Activated CD8-positive, alpha-beta memory T cell treated with anti-CD3 and anti-CD28 coated beads, Interleukin-2, amount 50 U/mL, for 24 hours (primary cell): ENCODE data around the gene TOP2A.

ENCODE experiments used
- DNase-seq: peaks from one replicate; pipeline ENCODE4 v3.0.0-alpha.2; 2020; ENCODE audit errors: extremely low read depth

Gene TOP2A, protein sequence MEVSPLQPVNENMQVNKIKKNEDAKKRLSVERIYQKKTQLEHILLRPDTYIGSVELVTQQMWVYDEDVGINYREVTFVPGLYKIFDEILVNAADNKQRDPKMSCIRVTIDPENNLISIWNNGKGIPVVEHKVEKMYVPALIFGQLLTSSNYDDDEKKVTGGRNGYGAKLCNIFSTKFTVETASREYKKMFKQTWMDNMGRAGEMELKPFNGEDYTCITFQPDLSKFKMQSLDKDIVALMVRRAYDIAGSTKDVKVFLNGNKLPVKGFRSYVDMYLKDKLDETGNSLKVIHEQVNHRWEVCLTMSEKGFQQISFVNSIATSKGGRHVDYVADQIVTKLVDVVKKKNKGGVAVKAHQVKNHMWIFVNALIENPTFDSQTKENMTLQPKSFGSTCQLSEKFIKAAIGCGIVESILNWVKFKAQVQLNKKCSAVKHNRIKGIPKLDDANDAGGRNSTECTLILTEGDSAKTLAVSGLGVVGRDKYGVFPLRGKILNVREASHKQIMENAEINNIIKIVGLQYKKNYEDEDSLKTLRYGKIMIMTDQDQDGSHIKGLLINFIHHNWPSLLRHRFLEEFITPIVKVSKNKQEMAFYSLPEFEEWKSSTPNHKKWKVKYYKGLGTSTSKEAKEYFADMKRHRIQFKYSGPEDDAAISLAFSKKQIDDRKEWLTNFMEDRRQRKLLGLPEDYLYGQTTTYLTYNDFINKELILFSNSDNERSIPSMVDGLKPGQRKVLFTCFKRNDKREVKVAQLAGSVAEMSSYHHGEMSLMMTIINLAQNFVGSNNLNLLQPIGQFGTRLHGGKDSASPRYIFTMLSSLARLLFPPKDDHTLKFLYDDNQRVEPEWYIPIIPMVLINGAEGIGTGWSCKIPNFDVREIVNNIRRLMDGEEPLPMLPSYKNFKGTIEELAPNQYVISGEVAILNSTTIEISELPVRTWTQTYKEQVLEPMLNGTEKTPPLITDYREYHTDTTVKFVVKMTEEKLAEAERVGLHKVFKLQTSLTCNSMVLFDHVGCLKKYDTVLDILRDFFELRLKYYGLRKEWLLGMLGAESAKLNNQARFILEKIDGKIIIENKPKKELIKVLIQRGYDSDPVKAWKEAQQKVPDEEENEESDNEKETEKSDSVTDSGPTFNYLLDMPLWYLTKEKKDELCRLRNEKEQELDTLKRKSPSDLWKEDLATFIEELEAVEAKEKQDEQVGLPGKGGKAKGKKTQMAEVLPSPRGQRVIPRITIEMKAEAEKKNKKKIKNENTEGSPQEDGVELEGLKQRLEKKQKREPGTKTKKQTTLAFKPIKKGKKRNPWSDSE (N-terminal part only)

DNA sequence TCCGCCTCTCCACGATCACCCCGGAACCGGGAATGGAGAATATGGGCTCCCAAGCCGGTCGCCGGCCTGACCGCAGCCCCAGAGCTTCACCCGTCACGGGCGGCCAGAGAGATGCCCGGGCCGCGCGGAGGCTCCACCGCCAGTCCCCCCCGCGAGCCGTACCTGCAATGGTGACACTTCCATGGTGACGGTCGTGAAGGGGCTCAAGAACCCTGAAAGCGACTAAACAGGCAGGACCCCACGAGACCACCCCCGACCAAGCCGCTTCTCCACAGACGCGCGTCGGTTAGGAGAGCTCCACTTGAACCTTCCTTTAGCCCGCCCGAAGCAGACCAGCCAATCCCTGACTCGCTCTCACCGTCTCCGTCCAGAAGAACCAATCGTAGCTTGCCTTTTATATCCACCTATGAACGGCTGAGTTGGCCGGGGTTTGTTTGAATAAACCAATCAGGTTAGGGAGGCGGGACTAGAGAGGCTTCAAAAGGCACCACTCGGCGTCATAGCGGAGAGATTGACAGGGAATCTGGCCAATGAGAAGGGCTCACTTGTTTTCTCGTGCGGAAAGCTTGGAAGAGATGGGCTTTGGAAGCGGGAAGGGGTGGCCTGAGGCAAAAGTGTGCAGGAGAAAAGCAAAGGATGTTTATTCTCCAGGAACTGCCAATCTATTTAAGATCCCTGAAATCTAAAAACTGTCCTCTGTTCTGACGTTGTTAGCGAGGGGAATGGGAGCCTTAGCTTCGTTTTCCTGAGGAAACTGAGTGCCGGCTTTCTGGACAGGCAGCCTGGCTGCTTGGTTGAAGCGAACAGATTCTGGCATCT, at the start of gene TOP2A:
Gene TOP2A, minus strand, starts transcription at position 288 of the 819 bp plus-strand sequence. Its CDS starts 105 bp downstream, at position 183.
- DNase-seq = peak; percentile 93

DNA sequence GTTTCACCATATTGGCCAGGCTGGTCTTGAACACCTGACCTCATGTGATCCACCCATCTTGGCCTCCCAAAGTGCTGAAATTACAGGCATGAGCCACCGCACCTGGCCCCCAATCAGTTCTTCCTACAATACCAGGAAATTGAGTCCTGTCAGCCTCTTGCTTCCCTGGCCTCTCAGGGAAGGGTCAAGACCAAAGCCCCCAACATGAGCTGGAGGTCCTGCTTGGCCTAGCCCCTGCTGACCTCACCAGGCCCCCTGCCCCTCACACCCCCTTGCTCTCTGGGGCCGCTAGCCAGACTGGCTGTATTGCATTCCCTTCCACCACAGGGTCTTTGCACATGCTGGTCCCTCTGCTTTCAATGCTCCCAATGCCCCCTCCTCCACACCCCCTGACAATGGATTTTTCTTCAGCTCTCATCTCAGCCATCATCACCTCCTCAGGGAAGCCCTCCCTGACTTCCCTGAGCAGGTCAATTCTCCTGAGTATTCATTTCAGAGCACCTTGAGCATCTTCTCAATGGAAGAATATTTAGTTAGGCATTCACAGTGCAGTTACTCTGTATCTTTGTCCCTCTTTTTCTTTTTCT, 49.7 kb upstream of the TOP2A start:
- DNase-seq = no peak

DNA sequence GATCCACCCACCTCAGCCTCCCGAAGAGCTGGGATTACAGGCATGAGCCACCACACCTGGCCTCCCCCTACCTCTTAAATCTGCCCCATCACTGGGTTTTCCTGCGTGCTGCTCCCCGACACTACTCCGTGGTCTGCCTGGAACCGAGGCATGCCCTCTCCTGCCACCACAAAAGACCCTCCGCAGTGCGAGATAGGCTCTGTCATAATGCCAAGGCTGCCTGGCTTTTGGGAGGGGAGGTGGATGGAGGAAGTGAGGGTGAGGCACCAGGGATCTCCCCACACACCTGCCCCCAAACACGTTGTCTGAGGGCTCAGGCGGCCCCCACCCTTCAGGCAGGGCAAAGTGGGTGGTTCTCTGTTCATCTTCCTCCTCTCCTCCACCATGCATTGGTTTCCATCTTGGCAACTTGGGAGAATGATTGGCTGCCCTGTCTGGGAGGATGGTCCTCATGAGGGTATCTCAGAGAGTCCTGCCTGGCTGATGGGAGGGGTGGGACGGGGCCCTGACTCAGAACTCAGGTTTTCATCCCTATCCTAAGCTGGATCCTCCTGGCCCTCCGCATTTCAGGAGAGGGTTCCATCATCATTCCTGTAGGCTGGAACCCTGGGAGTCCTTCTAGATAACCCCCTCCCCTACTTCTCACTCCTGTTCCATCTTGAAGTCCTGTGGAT, 48.7 kb upstream of the TOP2A start:
- no peak for DNase-seq

DNA sequence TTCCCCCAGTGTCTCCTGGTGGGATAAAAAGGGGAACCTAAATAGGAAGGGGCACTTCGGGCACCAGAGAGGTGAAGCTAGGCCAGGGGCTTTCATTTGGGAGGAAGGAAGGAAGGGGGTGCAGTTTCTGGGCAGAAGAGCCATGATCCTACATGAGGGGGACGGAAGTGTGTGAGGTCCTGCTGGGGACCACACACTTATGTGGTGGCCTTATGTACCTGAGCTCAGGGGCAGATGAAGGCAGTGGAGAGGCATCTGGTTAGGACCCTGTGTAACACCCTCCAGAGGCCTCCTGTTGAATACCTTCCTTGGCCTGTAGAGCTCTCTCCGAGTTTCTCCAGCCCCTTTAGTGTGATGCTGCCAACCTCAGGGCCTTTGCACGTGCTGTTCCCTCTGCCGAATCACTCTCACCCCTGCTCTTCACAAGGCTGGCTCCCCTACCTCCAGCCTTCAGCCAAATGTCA, 46.7 kb upstream of the TOP2A start:
- no peak for DNase-seq

GRCh38 chr17:40463122-40463550, 45.4 kb upstream of the TOP2A start:
- no peak for DNase-seq

- no peak for DNase-seq
These were observed 44.8 kb upstream of the TOP2A start for GRCh38 chr17:40462343-40463121.

DNA sequence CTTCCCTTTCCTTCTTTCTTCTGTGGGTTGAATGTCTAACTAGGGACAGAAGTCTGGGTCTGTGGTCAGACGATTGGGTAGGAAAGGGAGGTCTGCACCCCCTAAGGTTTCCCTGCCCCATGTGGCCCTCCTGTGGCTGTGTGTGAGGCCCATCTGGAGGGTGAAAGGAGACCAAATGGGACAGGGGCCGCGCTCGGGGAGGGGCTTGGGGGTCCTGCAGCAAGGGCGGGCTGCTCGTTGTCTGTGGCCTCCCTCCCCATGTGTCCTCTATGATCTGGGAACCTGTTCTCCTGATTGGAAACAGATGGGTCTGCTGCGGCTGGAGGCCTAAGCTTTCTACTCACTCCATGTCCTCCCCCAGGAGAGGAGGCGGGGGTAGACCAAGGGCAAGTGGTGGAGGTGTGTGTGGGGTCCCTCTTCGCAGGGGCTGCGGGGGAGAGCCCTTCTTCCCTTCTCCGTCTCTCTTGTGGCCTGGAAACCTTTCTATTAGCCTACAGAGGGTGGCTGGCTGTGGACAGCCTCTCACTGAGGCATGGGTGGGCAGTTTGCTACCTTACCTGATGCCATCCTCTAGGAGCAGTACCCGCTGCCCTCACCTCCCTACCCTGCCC, 44.1 kb upstream of the TOP2A start:
- DNase-seq = no peak

DNA sequence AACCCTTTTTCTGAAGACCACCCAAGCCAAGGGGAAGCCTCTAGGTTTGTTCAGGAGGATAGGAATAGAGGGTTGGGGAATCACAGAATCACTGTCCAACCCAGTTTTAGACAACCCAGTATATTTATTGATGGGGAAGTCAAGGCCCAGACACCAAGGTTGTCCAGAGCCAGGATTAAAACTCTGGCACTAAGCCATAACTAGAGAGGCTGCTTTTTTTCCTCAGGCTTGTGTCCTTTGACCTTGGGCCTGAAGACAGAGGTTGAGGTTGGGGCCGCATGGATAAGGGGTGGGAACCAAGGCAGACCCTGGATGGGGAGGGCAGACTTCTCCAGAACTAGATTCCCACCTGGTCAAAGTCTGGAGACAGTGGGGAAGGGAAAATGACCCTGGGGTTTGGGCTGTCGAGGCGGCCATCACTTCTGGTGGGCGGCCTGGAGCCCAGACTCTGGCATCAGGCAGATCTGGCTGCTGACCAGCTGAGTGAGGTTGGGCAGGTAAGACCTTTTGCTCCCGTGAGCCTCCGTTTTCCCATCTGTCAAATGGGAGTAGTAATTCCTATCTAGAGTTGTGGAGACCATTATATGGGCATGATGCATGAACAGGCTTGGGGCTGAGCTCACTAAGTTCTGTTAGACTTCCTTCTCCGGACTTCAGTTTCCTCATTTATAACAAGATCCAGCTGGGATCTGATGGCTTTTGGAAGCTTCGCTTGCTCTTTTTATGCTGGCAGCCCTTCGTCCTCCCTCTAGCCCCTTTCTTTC, 43.5 kb upstream of the TOP2A start:
- no peak for DNase-seq

- DNase-seq = no peak
These were observed 42.9 kb upstream of the TOP2A start for GRCh38 chr17:40460604-40460967.

DNA sequence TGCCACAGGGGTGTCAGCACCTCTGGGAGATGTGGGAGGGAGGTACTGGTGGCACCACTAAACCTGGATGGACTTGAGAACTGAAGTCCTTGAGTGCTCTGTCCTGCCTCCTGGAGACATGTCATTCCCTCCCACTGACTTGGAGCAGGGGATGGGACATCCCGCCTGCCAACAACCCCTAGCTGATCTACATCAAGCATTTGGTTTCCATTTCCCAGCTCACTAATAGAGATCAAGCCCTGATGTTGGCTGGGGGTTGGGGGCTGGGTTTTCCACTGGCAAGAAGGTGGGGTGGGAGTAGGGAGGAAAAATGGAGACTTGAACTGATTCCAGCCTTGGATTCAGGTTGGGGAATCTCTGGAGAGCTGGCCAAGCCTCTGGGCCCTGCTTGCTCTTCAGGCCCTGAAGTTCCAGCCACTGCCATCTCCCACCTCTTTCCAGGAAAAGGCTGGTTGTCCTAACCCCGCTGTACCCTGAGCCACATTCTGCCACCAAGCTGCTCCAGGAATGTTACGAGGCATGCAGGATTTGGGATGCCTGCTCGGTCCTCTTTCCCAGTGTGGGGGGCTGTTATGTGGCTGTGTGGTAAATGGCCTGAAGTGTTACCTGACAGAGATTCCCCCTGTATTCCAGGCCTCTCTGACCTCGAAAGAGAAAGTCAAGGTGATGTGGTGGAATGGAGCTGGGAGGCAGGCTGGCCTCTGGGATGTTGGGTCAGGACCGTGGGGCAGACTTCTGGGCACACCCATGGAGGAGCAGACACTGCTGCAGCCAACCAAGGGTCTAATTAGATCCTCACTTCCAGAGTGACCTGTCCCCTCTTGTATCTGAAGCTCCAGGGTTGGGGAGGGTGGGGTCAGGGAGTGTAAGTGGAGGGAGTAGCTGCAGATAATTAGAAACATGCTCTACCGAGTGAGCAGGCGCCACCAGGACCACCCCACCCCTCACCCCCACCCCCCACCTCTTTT, 42.2 kb upstream of the TOP2A start:
- no peak for DNase-seq

- no peak for DNase-seq
These were observed 41.3 kb upstream of the TOP2A start for GRCh38 chr17:40458851-40459482.

DNA sequence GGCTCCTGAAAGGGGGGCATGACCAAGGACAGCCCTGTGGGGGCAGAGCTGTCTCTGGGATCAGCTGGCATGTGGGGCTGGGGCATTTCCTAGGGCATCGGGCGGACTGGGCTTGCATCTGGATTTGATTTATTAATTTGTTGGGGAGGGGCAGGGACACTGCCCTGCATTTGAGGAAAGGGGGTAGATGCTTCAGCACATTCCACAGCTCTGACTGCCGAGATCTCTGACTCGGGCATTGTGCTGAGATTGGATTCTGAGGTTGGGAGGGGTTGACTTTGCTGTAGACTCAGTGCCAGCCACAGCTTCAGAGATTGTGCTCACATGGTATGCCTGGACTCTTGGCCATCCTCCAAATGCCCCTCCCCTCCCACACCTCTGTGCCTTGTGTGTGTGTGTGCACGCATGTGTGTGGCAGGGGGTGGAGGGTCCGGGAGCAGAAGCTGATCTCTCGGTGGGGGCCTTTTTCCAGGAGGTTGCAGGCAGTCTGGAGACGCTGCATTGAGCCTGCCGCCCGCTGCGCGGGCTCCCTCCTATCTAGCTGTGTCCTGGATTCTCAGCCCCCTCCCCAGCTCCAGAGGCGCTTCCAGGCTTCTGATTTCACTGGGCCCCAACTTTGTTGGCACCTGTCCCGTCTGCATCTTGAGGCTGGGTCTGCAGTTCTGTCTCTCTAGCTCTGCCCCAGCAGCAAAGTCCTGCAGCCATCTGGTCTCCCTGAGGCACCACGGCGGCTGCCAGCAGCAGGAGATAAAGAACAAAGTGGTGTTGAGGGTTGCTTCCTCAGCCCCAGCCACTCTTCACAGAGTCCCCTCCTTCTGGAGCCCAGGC, 40.5 kb upstream of the TOP2A start:
- no peak for DNase-seq

- DNase-seq = no peak
These were observed 39.7 kb upstream of the TOP2A start for GRCh38 chr17:40457369-40457768.

GRCh38 chr17:40456396-40456951, 38.8 kb upstream of the TOP2A start:
- DNase-seq = no peak

DNA sequence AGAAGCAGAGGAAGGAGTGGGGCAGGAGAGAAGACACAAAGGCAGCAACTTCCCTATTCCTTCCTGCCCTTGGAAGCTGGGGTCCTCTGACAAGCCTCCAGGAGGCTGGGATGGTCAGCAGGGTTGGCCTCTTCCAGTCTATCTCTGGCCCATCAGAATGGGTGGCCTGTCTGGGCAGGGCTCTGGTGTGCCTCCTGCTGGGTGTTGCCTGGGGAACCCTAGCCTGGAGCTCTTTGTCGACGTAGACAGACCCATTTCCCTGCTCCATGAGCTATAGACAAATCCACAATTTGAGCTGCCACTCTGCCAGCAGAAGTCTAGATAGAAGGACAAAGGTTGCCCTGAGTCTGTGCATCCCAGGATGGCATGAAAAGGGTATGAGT, 36.9 kb upstream of the TOP2A start:
- DNase-seq = no peak
